ENCODE measurements around the gene DHX29. TPM values are rescaled to one million over a fixed set of nuclear protein-coding genes. Genes with fewer than 3 reads are reported as not detected.
"Not testable (repeated sequence)": the region's sequence is repeated elsewhere in the genome, so short reads cannot be mapped to it uniquely, and the experiment has no call there.

DHX29 gene
- total RNA-seq, 2 experiments from 2014 or later = 18.7 to 19.3 TPM

GRCh38 chr5:55327281-55327680 lies 19.8 kb upstream of the DHX29 start:
- H3K27me3 Mint-ChIP-seq = no peaks in the 10 kb centered on the region
- peaks cover 26% of the 10 kb centered on the region for H3K4me1 Mint-ChIP-seq
- no peak overlapping the region for H3K27ac Mint-ChIP-seq
- ChIA-PET POLR2A (no interaction called here), CTCF (interaction anchor here (1.1 kb wide), 1 partner anchor 20 kb away, joined by 5 read pairs; the partner anchor contains the start of genes DHX29 and MTREX)
- DNase-seq = no peak
- no peak overlapping the region for H3K4me3 Mint-ChIP-seq
- no peaks in the 10 kb centered on the region for H3K9me3 Mint-ChIP-seq
- peaks cover 37% of the 10 kb centered on the region for H3K36me3 Mint-ChIP-seq (ENCODE audit: low read depth)

GRCh38 chr5:55325621-55326020 lies 18.1 kb upstream of the DHX29 start:
- Mint-ChIP-seq H3K36me3 (ENCODE audit: low read depth) (peaks cover 27% of the 10 kb centered on the region), H3K9me3 (no peaks in the 10 kb centered on the region), H3K27me3 (no peaks in the 10 kb centered on the region), H3K4me1 (peaks cover 30% of the 10 kb centered on the region), H3K27ac (no peak overlapping the region), H3K4me3 (no peak overlapping the region)
- no peak for DNase-seq
- CTCF ChIA-PET = interaction anchor here (0.7 kb wide), 2 partner anchors 10 to 617 kb away, joined by 4 to 5 read pairs; no protein-coding TSS in a partner anchor
- POLR2A ChIA-PET = no interaction called here

GRCh38 chr5:55324815-55325418 lies 17.4 kb upstream of the DHX29 start:
- POLR2A ChIA-PET = no interaction called here
- Mint-ChIP-seq H3K27ac (no peak overlapping the region), H3K27me3 (no peaks in the 10 kb centered on the region), H3K36me3 (ENCODE audit: low read depth) (peaks cover 22% of the 10 kb centered on the region), H3K9me3 (no peaks in the 10 kb centered on the region), H3K4me3 (no peak overlapping the region), H3K4me1 (peaks cover 27% of the 10 kb centered on the region)
- DNase-seq = peak; percentile 30
- CTCF ChIA-PET = interaction anchor here (0.7 kb wide), 2 partner anchors 9 to 618 kb away, joined by 4 to 5 read pairs; no protein-coding TSS in a partner anchor

GRCh38 chr5:55324006-55324405 lies 16.5 kb upstream of the DHX29 start:
- Mint-ChIP-seq H3K4me3 (no peak overlapping the region), H3K36me3 (ENCODE audit: low read depth) (peaks cover 17% of the 10 kb centered on the region), H3K9me3 (no peaks in the 10 kb centered on the region), H3K4me1 (peaks cover 26% of the 10 kb centered on the region), H3K27me3 (no peaks in the 10 kb centered on the region), H3K27ac (no peak overlapping the region)
- POLR2A ChIA-PET = no interaction called here
- CTCF ChIA-PET = no interaction called here
- no peak for DNase-seq

- Mint-ChIP-seq H3K36me3 (ENCODE audit: low read depth) (peaks cover 35% of the 10 kb centered on the region), H3K4me1 (peaks cover 21% of the 10 kb centered on the region), H3K9me3 (peaks cover 13% of the 10 kb centered on the region), H3K27me3 (no peaks in the 10 kb centered on the region), H3K4me3 (no peak overlapping the region), H3K27ac (no peak overlapping the region)
- ChIA-PET POLR2A (no interaction called here), CTCF (no interaction called here)
- no peak for DNase-seq
Measured at GRCh38 chr5:55320571-55320970, 13.1 kb upstream of the DHX29 start.

- H3K4me1 Mint-ChIP-seq = peaks cover 23% of the 10 kb centered on the region
- CTCF ChIA-PET = interaction anchor here (1.3 kb wide), 1 partner anchor 9 kb away, joined by 5 read pairs; no protein-coding TSS in a partner anchor
- POLR2A ChIA-PET = no interaction called here
Measured at GRCh38 chr5:55319491-55319890, 12.0 kb upstream of the DHX29 start.

GRCh38 chr5:55318237-55318636 lies 10.7 kb upstream of the DHX29 start:
- H3K27ac Mint-ChIP-seq, H3K27me3 Mint-ChIP-seq, H3K4me3 Mint-ChIP-seq, POLR2A ChIA-PET, DNase-seq: not testable (repeated sequence)
- CTCF ChIA-PET = interaction anchor here (3.3 kb wide), 1 partner anchor 11 kb away, joined by 12 read pairs; the partner anchor contains the start of genes DHX29 and MTREX
- Mint-ChIP-seq H3K36me3 (ENCODE audit: low read depth) (peaks cover 40% of the 10 kb centered on the region), H3K4me1 (peaks cover 30% of the 10 kb centered on the region), H3K9me3 (peaks cover 15% of the 10 kb centered on the region)

More at GRCh38 chr5:55319491-55319890, 12.0 kb upstream of the DHX29 start:
- no peak for DNase-seq
- Mint-ChIP-seq H3K4me3 (no peak overlapping the region), H3K27me3 (no peaks in the 10 kb centered on the region), H3K9me3 (peaks cover 15% of the 10 kb centered on the region), H3K36me3 (ENCODE audit: low read depth) (peaks cover 33% of the 10 kb centered on the region), H3K27ac (no peak overlapping the region)

GRCh38 chr5:55316837-55317236 lies 9.3 kb upstream of the DHX29 start:
- peaks cover 34% of the 10 kb centered on the region for H3K4me1 Mint-ChIP-seq
- H3K9me3 Mint-ChIP-seq = peaks cover 15% of the 10 kb centered on the region
- DNase-seq = no peak
- H3K27ac Mint-ChIP-seq = no peak overlapping the region
- POLR2A ChIA-PET = no interaction called here
- H3K27me3 Mint-ChIP-seq = no peaks in the 10 kb centered on the region
- no peak overlapping the region for H3K4me3 Mint-ChIP-seq
- CTCF ChIA-PET = interaction anchor here (3.3 kb wide), 1 partner anchor 10 kb away, joined by 12 read pairs; the partner anchor contains the start of genes DHX29 and MTREX
- H3K36me3 Mint-ChIP-seq (ENCODE audit: low read depth) = peaks cover 44% of the 10 kb centered on the region

- H3K4me3 Mint-ChIP-seq = no peak overlapping the region
- no peak for DNase-seq
- no peak overlapping the region for H3K27ac Mint-ChIP-seq
- no peaks in the 10 kb centered on the region for H3K27me3 Mint-ChIP-seq
- H3K36me3 Mint-ChIP-seq (ENCODE audit: low read depth) = peaks cover 48% of the 10 kb centered on the region
- ChIA-PET POLR2A (no interaction called here), CTCF (interaction anchor here (0.8 to 3.3 kb wide), 2 partner anchors 9 kb away, joined by 4 to 12 read pairs; partner anchors contain the start of genes DHX29 and MTREX)
- peaks cover 15% of the 10 kb centered on the region for H3K9me3 Mint-ChIP-seq
- H3K4me1 Mint-ChIP-seq = peaks cover 37% of the 10 kb centered on the region
Measured at GRCh38 chr5:55316289-55316688, 8.8 kb upstream of the DHX29 start.

GRCh38 chr5:55313870-55314617 lies 6.5 kb upstream of the DHX29 start:
- Mint-ChIP-seq H3K36me3 (ENCODE audit: low read depth) (peaks cover 51% of the 10 kb centered on the region), H3K9me3 (peaks cover 15% of the 10 kb centered on the region), H3K4me3 (no peak overlapping the region), H3K27me3 (no peaks in the 10 kb centered on the region), H3K4me1 (peaks cover 37% of the 10 kb centered on the region), H3K27ac (peak overlapping the region; percentile 48)
- ChIA-PET CTCF (interaction anchor here (1.1 kb wide), 1 partner anchor 143 kb away, joined by 3 read pairs; no protein-coding TSS in a partner anchor), POLR2A (no interaction called here)
- no peak for DNase-seq

- peaks cover 20% of the 10 kb centered on the region for H3K36me3 Mint-ChIP-seq (ENCODE audit: low read depth)
- CTCF ChIA-PET = interaction anchor here (1.3 to 2.9 kb wide), 5 partner anchors 9 to 74 kb away, joined by 5 to 12 read pairs (median 6); no protein-coding TSS in a partner anchor
Measured at GRCh38 chr5:55308254-55308836, 851 bp upstream of the DHX29 start.

GRCh38 chr5:55306641-55307382 lies 682 bp downstream of the DHX29 start:
- POLR2A ChIA-PET = interaction anchor here (0.7 kb wide), 1 partner anchor 539 kb away, joined by 3 read pairs; no protein-coding TSS in a partner anchor
- Mint-ChIP-seq H3K27me3 (no peaks in the 10 kb centered on the region), H3K9me3 (no peaks in the 10 kb centered on the region), H3K36me3 (ENCODE audit: low read depth) (peaks cover 20% of the 10 kb centered on the region), H3K4me3 (no peak overlapping the region), H3K27ac (no peak overlapping the region), H3K4me1 (peaks cover 24% of the 10 kb centered on the region)
- CTCF ChIA-PET = interaction anchor here (0.6 to 2.9 kb wide), 8 partner anchors 10 to 630 kb away, joined by 3 to 12 read pairs (median 5); no protein-coding TSS in a partner anchor
- no peak for DNase-seq

More at GRCh38 chr5:55308254-55308836, 851 bp upstream of the DHX29 start:
- Mint-ChIP-seq H3K4me3 (no peak overlapping the region), H3K27me3 (no peaks in the 10 kb centered on the region), H3K4me1 (peaks cover 24% of the 10 kb centered on the region), H3K9me3 (no peaks in the 10 kb centered on the region), H3K27ac (no peak overlapping the region)
- POLR2A ChIA-PET = interaction anchor here (0.7 kb wide), 1 partner anchor 78 kb away, joined by 18 read pairs; no protein-coding TSS in a partner anchor
- peak; percentile 20 for DNase-seq

Measured in activated CD4-positive, alpha-beta T cell treated with anti-CD3 and anti-CD28 coated beads, Interleukin-2, amount 10 ng/mL, durations not matched to agents 7 days and 5 days (primary cell).